Effector CD4-positive, alpha-beta T cell (primary cell): ENCODE results near the gene PGAP3.

ENCODE experiments used
- DNase-seq: peaks from one replicate; pipeline ENCODE4 v3.0.0-alpha.2; 2020

PGAP3 gene

DNA sequence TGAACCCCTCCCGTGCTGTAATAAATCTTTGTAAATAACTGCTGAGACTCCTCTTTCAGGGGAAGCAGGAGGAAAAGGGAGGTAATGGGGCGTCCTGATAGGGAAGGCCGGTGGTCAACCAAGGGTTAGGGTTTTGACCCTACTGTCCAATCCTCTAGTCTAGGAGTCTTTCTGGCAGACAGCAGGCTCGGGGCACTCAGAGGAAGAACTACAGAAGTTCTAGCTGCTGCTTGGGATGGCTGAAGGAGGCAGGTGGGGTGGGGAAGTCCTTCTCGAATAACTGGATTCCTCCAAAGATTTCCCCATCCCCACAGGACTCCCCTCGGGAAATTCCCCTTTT, 51.3 kb downstream of the PGAP3 start:
- DNase-seq = no peak

DNA sequence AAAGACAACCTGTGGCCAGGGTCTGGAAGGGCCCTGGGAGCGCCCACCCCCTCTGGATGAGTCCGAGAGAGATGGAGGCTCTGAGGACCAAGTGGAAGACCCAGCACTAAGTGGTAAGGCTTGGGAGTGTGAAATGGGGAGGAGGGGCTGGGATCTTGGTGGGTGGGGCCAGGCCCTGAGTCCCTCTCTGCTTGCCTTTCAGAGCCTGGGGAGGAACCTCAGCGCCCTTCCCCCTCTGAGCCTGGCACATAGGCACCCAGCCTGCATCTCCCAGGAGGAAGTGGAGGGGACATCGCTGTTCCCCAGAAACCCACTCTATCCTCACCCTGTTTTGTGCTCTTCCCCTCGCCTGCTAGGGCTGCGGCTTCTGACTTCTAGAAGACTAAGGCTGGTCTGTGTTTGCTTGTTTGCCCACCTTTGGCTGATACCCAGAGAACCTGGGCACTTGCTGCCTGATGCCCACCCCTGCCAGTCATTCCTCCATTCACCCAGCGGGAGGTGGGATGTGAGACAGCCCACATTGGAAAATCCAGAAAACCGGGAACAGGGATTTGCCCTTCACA, 52.2 kb downstream of the PGAP3 start:
- DNase-seq = no peak

DNA sequence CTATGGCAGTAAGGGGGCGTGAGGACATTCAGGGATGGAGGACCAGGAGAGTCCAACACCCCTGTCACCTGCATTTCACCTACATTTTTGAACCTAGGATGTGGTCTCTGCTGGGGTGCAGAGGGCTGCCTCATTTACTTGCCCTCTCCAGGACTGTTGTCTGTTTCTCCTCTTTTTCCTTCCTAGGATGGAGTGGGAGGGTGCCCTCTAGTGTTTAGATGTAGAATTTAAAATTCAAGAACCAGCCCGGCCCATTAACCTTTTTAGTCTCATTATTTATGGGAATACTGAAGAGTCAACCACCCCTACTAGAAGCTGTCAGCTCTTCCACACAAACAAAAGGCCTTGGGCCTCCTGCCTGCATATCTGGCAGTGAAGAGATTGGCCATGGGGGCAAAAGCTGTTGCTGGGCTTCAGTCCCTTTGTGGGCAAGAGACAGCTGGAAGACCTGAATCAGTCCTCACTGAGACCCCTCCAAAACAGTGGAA, 53.4 kb downstream of the PGAP3 start:
- DNase-seq = no peak

DNA sequence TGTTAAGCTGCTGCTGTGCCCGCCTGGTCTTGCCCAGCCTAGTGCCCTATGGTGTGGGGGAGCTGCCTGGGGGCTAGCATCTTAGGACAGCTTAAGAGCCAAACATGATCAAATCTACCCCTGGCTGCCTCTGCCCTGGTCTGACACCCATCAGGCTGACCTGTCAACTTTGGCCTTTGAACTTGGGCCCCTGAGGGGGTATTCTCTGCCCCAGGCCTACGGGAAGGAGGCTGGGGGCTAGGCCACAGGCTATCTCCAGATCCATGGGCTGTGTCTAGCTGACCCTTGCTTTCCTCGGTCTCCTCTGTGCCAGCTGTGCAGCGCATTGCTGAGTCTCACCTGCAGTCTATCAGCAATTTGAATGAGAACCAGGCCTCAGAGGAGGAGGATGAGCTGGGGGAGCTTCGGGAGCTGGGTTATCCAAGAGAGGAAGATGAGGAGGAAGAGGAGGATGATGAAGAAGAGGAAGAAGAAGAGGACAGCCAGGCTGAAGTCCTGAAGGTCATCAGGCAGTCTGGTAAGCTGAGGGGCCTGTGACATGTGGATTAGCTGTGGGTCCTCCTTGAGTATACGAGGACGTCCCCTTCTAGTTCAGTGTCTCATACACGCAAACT, 54.2 kb downstream of the PGAP3 start:
- DNase-seq = no peak

DNA sequence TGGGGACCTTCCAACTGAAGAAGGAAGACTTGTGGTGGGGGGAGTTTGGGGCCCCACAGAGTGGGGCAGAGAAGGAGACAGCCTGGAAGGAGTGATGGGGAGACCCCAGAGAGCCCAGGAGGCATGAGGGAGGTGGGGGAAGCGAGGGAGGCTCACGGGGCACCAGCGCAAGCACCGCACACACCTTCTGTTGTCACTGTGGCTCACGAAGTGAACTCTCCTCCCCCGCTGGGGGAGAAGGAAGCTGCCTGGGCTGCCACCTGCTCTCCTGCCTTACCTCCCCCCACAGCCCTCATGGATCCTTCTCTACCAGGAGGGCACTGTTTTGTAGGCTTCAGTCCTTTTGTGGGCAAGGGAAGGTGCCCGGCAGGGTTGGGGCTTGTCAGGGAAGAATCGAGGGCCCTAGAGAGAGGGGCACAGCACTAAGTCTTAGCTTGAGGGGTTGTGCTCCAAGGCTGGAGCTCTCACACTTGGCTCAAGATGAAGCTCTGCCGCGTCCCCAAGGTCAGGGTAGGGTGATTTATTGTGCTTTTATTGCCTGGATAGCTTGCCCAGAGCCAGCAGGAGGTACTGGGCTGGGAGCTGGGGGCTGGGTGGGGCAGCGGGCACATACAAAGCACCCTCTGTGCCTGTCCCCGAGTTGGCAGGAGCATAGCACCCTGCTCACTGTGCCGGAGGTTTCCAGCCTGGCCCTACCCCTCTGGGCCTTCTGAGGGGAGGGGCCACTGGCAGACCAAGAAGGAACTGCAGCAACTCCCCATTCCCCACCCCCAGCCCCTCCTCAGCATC, 55.5 kb downstream of the PGAP3 start:
- DNase-seq = no peak

DNA sequence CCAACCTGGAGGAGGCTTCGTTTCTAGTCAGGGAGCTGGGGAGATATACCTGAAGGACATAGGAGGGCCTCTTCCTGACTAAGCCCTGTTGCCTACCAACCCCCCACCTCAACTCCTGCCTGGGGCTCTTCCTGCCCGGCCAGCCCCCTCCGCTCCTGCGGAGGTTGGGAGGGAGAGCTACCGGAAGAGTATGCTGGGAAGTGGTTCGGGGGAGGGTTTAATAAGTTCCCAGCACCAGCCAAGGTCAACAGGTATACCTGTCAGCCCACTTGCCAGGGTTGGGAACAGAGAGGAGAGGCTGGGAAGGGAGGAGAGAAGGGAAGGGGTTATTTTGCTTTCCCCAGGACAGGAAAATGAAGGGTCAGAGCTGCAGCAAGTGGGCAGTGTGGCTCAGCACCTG, 56.5 kb downstream of the PGAP3 start:
- DNase-seq = no peak

DNA sequence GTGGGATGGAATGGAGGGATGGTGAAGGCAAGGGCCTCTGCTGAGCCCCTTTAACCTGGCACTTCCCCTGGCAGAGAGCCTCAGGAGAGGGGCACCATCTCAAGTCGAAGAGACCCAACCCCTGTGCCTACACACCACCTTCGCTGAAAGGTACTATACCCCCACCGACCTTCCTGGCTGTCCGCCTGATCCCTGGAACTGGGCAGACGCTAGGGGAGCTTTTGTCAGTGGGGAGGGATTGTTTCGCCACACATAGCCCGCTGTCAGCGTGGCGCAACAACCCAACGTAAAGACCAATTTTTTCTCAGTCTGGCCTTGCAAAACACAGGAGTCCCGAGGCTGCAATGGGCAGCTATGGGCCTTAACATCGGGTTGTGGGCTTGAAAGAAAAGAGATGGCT, 58.0 kb downstream of the PGAP3 start:
- no peak for DNase-seq

DNA sequence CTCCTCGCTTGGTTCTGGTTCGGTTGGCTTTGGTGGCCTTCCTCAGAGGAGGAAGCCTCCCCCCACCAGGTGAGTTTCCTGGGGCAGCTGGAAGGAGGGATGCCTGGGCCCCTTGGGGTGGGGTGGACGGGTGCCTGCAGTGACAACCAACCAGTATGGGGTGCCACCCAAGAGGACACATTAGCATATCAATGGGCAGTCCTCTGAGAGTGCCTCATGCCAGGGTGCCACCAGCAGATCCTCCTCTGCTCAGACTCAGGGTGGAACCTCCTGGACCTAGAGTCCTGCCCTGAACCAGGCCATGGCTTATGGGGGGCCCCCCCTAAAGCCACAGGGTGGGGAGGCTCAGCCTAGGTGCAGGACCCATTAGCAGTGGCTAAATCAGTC, 58.4 kb downstream of the PGAP3 start:
- no peak for DNase-seq

DNA sequence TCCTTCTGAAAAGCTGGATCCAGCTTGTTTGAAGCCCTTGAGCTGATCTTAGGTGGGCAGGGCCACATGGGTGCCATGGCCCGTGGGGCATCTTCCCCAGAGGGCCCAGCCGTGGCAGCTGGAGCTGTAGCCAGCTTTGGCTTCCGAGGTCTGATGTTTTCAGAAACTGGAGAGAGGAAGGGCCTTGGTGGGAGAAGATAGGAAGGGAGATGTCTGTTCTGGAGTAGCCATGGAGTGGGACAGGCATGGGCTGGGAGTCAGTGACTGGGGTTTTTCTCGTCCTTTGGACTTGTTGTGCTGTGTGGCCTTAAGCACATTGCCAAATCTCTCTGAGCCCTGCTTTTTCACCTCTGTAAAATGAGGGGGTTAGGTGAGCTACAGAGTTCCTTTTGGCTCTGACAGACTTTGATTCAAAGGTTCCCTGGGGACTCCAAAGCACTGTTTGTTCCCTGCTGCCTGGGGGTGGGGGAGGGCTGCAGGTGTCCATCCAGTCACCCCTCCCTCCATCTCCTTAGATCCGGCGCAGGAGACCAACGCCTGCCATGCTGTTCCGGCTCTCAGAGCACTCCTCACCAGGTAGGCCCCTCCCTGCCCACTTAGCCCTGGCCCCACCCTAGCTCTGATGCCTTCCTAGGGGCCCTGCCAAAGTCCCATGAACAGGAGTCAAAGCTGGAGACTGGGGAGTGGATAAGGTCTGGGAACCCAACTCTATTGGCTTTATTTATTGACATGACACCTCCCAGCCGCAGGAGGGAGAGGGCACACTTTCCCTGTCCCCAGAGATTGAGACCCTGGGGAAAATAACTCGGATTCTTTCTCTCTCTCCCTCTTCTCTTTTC, 59.0 kb downstream of the PGAP3 start:
- no peak for DNase-seq

DNA sequence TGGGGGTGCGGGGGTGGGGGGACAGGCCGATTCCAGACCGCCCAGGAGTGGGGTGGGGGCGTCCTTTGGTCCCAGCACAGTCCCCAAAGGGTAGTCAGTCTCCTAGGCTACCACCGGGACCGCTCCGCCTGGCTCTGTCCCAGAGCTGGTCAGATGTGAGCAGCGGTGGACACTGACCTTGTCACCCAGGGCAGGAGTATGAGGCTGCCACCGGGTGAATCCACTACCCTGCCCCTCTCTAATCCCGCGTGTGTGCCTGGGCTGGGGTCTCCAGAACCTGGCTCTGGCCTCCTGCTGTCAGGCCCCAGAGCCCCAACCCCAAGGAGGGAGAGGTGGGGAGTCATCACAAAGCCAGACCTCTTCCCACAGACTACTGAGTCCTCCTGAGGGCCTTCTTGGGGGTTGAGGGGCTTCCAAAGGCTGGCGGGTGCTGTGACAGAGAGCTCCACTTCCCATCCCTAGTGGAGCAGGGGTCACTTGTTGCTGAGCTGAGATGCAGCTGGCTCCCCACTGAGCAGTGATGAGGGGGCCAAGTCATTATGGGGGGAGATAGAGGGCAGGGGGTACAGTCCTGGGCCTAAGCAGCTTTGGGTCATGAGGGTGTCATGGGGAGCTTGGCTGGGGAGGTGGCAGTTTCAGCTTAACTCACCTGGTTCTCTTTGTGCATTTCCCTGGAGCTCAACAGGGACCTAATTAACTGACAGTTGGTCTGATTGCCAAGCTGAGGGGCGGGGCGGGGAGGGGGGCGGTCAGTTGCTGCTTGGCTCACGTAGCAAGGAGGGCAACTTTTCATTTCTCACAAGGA, 59.9 kb downstream of the PGAP3 start:
- DNase-seq = no peak

DNA sequence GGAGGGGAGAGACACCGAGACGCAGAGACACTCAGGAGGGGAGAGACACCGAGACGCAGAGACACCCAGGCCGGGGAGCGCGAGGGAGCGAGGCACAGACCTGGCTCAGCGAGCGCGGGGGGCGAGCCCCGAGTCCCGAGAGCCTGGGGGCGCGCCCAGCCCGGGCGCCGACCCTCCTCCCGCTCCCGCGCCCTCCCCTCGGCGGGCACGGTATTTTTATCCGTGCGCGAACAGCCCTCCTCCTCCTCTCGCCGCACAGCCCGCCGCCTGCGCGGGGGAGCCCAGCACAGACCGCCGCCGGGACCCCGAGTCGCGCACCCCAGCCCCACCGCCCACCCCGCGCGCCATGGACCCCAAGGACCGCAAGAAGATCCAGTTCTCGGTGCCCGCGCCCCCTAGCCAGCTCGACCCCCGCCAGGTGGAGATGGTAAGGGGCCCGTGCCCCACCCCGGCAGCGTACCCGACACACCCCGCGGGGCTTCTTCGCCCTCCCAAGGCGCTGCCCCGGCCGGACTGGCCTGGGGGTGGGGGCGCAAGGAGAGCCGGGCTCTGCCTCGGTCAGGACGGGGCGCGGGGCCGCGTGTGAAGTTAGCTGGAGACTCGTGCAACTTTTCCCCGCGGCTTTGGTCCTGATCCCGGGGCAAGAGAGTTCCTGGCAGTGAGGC, 60.7 kb downstream of the PGAP3 start:
- no peak for DNase-seq

DNA sequence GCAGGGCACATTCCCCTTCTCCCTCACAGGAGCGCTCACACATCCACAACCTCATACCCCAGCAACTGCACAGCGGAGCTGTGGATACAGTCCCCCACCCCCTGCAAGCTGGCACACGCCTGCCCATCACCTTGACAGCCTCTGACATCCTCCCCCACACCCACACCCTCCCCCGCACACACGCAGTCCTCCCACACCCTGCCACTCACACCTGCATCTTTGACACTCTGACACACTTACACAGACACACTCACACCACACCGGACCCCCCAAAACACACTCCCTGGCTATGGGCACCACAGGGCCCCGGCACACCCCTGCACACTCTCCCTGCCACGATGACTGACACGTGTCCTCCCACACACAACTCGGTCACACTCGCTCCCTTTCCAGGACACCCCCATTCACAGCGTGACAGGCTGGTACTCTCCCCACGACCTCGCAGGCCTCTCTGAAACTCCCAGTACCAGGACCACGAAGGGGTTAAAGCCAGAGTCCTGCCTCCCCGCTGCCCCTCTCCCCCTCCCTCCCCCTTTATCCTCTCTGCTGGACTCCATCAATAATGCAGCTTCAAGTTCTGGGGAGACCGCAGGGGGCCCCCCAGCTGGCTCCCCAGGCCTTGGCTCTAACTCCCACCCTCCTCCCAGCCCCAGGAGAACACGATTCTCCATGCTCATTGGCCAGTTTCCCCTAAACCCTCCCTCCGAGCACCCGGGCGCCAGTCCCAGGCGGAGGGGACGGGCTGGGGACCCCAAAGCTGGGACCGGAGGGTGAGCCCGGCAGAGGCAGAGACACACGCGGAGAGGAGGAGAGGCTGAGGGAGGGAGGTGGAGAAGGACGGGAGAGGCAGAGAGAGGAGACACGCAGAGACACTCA, 61.4 kb downstream of the PGAP3 start, which contains the start of gene PPP1R1B:
Gene PPP1R1B, plus strand, starts transcription at position 782 of the 876 bp plus-strand sequence. CDS start 441 bp downstream, outside the sequence.
- DNase-seq = no peak

DNA sequence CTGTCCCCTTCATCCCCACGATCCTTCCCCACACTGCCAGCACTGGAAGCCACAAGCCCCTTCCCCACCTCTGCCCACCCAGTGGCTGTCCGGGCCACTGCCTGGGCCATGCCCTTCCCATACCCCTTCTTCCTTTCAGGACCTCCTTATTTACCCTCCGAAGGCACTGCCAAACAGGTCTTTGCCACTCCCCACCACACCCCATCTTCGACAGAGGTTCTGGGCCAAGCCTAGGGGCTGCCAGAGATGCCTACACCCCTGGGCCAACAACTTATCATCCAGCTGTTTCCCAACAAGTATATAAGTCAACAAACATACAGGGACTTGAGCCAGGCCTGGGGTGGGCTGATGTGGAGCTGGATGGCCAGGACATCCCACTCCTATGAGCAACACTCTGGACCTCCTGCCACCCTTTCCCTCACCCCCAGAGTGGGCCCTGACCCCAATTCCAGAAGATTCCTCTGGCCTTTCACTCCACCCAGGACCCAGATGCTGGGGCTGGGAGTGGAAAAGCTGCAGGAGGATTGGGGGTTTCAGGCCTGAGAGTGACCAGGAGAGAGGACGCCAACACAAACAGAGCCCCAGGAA, 62.6 kb downstream of the PGAP3 start:
- no peak for DNase-seq

DNA sequence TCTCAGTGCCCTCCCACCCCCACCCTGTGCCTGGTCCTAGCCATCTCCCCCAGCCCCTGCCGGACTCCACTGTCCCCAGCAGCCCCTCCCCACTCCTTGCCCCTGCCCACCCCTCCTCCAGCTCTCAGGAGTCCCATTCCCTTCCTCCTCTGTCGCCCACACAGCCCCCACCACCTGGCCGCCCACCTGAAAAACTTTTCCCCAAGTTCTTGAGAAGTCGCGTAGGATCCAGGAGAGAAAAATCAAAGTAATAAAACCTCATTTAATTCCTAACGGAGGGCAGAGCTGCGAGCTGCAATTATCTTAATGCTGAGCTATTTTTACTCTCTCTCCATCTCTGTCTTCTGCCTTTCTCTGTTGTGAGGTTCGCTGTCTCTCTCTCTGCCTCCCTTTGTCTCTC, 63.5 kb downstream of the PGAP3 start:
- DNase-seq = no peak

DNA sequence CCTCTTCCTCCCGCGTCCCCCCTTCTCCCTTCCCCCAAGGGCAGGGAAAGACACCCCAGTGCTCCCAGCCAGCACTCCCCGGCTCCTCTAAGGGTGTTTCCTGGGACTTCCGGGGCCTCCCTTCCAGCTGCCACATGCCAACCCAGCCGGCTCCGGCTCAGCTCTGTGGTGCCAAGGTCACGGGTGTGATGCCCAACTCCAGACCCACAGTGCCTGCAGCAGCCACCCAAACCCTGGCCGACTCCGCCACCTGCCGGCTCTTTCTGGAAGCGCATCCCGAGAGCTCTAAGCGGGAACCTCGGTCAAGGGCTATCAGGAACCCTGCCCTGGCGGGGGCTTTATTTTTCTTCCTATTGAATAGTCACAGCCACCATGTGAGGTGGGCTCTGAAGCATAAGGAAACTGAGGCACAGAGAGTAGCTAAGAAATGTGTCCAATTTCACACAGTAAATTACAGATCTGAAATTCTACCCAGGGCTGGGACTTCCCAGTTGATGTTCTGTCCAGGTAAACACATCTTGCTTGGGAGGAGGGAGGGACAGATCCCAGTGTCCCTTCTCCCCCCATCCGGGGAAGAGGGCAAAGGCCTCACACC, 64.4 kb downstream of the PGAP3 start:
- peak; percentile 81 for DNase-seq

DNA sequence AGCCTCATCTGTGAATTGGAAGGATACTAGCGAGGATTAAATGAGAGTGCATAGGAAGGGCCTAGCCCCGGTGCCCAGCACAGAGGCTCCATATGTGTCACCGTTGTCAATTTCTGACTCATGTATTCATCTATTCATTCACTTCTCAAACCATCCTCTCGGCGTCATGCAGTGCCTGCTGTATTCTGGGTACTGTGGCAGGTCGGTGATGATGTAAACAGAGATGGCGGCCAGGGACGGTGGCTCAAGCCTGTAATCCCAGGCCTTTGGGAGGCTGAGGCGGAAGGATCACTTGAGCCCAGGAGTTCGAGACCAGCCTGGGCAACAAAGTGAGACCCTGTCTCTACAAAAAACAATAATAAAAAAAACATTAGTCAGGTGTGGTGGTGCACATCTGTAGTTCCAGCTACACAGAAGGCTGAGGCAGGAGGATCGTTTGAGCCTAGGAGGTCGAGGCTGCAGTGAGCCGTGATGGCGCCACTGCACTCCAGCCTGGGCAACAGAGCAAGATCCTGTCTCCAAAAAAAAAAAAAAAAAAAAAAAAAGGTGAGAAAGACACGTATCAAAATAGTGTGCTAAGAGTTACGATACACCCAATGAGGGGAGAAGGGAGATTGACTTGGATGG, 65.4 kb downstream of the PGAP3 start:
- no peak for DNase-seq

DNA sequence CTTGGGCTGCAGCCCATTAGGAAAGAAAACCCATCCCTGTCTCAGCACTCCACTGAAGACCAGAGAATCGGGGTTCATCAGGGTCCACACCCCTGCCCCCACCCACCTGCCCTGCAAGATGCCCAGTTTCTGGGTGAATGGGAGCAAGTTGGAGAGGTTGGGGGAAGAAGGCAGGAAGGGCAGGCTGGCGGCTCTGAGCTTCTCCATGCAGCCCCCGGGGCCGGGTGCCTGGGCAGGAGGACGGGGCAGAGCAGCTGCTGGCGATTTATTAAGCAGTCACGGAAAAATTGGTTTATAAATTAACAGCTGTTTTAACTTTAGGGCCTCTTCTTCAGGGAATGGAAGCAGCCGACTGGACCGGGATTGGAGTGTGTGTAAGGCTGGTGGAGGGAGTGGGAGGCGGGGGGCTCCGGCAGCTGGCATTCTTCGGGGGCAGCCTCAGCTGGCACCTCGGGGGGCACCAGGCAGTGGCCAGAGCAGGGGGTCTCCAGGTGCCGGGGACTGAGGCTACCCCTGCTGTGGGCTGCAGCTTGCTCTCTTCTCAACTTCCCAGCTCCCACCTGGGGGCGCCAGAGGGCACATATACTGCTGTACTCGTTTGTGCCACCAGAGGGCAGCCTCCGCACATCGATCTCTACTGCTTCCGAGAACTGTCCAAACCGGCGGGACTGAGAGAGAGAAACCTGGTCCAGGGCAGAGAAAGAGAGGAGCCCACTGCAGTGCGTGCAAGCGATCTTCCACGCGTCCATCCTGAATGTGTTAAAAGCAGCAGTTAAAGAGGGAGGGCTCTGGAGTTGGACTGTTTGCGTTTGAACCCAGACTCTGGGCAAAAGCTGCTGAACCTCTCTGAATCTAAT, 66.1 kb downstream of the PGAP3 start:
- DNase-seq = peak; percentile 82
